CD4-positive, CD25-positive, alpha-beta regulatory T cell (primary cell): ENCODE measurements around the gene EGLN2. TPM values are rescaled to one million over a fixed set of nuclear protein-coding genes. Genes with fewer than 3 reads are reported as not detected.
A peak's percentile ranks its signal among the peaks of the same experiment; 100 is the strongest.

Experiments
- ATAC-seq, 2 donors: fragments of 150-1000 bp; cut with Tn5 transposase; one replicate each; pipeline ENCODE4 v1.10.0; 2021; ENCODE audit warnings: low read depth in 2 of 2, moderate number of reproducible peaks in 2 of 2, moderate library complexity in 1 of 2
- DNase-seq, 3 donors: peaks; one replicate each; pipeline versions ENCODE4 v3.0.0 to v3.0.0-alpha.2; 2012 to 2022; ENCODE audit warnings: mixed read lengths in 1 of 3
- H3K27ac ChIP-seq: one replicate; pipeline ENCODE4 v1.7.0; 2013; ENCODE audit warnings: mild to moderate bottlenecking, low read length; ENCODE audit not compliant: insufficient read depth, poor library complexity, severe bottlenecking
- H3K27me3 ChIP-seq: one replicate; pipeline ENCODE4 v1.7.0; 2013; ENCODE audit warnings: low read length; ENCODE audit not compliant: control insufficient read depth, insufficient read depth
- H3K36me3 ChIP-seq: one replicate; pipeline ENCODE4 v1.7.0; 2013; ENCODE audit warnings: mild to moderate bottlenecking, low read length, moderate library complexity; ENCODE audit not compliant: control insufficient read depth, insufficient read depth
- H3K4me1 ChIP-seq: 2 replicates; pipeline ENCODE4 v1.7.0; 2013; ENCODE audit warnings: mild to moderate bottlenecking, low read length; ENCODE audit not compliant: insufficient read depth, control insufficient read depth, poor library complexity, severe bottlenecking
- H3K4me3 ChIP-seq: one replicate; pipeline ENCODE4 v1.7.0; 2013; ENCODE audit warnings: low read depth, mild to moderate bottlenecking, low read length, moderate library complexity
- H3K9me3 ChIP-seq, 2 experiments: 1 replicate in 1 of 2; 2 replicates in 1 of 2; pipeline ENCODE4 v1.7.0; 2013; ENCODE audit warnings: low read length in 2 of 2, mild to moderate bottlenecking in 1 of 2, moderate library complexity in 1 of 2; ENCODE audit not compliant: control insufficient read depth in 2 of 2
- H3K27ac Mint-ChIP-seq, 3 donors: one replicate each; pipeline ENCODE4 v1.8.0; 2020 to 2022; ENCODE audit warnings: mild to moderate bottlenecking in 3 of 3, mixed read lengths in 3 of 3, moderate library complexity in 2 of 3
- H3K27me3 Mint-ChIP-seq: one replicate; pipeline ENCODE4 v1.8.0; 2022; ENCODE audit warnings: mild to moderate bottlenecking, mixed read lengths
- H3K36me3 Mint-ChIP-seq: one replicate; pipeline ENCODE4 v1.8.0; 2020; ENCODE audit warnings: mixed read lengths
- H3K4me1 Mint-ChIP-seq, 4 donors: one replicate each; pipeline ENCODE4 v1.8.0; 2020 to 2022; ENCODE audit warnings: mixed read lengths in 4 of 4, mild to moderate bottlenecking in 1 of 4
- H3K4me3 Mint-ChIP-seq, 4 donors: one replicate each; pipeline ENCODE4 v1.8.0; 2020 to 2022; ENCODE audit warnings: mild to moderate bottlenecking in 4 of 4, mixed read lengths in 4 of 4, moderate library complexity in 3 of 4
- H3K9me3 Mint-ChIP-seq, 7 donors: one replicate each; pipeline ENCODE4 v1.8.0; 2020 to 2022; ENCODE audit warnings: mixed read lengths in 7 of 7, mild to moderate bottlenecking in 3 of 7, moderate library complexity in 2 of 7
- polyA plus RNA-seq, 4 donors: library from polyadenylated mRNA; unstranded; fragments of 300-500 nt; fragmentation: Illumina TruSeq; gene quantifications; one replicate each; pipeline ENCODE4 v1.2.3, GENCODE V29; 2021
- total RNA-seq: library from RNA; stranded (reverse); gene quantifications from one replicate; pipeline ENCODE4 v1.2.3, GENCODE V29; 2022

EGLN2 gene
- 135 TPM for total RNA-seq
- polyA plus RNA-seq = 100 to 1,000 TPM; 159 to 191 (median 177) TPM

GRCh38 chr19:40798683-40799557 is at the start of gene EGLN2:
Gene EGLN2, plus strand, starts transcription at chr19:40799191. Its CDS starts 1,382 bp downstream, at chr19:40800573.
- peaks cover 6 to 56% (median 30%) of the 10 kb centered on the region in 4 donors for H3K4me1 Mint-ChIP-seq
- Histone ChIP-seq H3K27me3 (no peaks in the 10 kb centered on the region), H3K4me3 (peak within 1 kb of the TSS; percentile 90), H3K27ac (peak within 1 kb of the TSS; percentile 96), H3K4me1 (peaks cover 55% of the 10 kb centered on the region), H3K36me3 (peaks cover 5% of the 10 kb centered on the region), H3K9me3 (no peaks in the 10 kb centered on the region)
- peak within 1 kb of the TSS; percentile 88 to 96 (median 94) for H3K4me3 Mint-ChIP-seq
- no peaks in the 10 kb centered on the region for H3K9me3 Mint-ChIP-seq
- peak within 1 kb of the TSS; percentile 96 to 100 (median 100) for H3K27ac Mint-ChIP-seq
- peaks cover 13% of the 10 kb centered on the region for H3K36me3 Mint-ChIP-seq
- ATAC-seq (peak; percentile 83 to 87), DNase-seq (peak; percentile 100)
- no peaks in the 10 kb centered on the region for H3K27me3 Mint-ChIP-seq

GRCh38 chr19:40750058-40750873 is 48.7 kb upstream of the EGLN2 start, which contains the start of gene ACTMAP:
Gene ACTMAP, minus strand, starts transcription at chr19:40750477. Its CDS starts 674 bp downstream, at chr19:40749803.
- H3K36me3 Mint-ChIP-seq = peaks cover 13% of the 10 kb centered on the region
- Histone ChIP-seq H3K9me3 (no peaks in the 10 kb centered on the region), H3K36me3 (no peaks in the 10 kb centered on the region), H3K4me3 (peak within 1 kb of the TSS; percentile 98), H3K4me1 (peaks cover 51% of the 10 kb centered on the region), H3K27me3 (no peaks in the 10 kb centered on the region), H3K27ac (peak within 1 kb of the TSS; percentile 93)
- no peaks in the 10 kb centered on the region for H3K9me3 Mint-ChIP-seq
- DNase-seq (peak; percentile 99 to 100 (median 100)), ATAC-seq (peak; percentile 90 to 92)
- H3K27me3 Mint-ChIP-seq = no peaks in the 10 kb centered on the region
- peaks cover 4 to 45% (median 24%) of the 10 kb centered on the region in 4 donors for H3K4me1 Mint-ChIP-seq
- H3K27ac Mint-ChIP-seq = peak within 1 kb of the TSS; percentile 98 to 99 (median 99)
- peak within 1 kb of the TSS; percentile 89 to 99 (median 98) for H3K4me3 Mint-ChIP-seq

GRCh38 chr19:40750874-40751537 is 48.0 kb upstream of the EGLN2 start, which contains the start of gene SNRPA:
Gene SNRPA, plus strand, starts transcription at chr19:40751203. Its CDS starts 206 bp downstream, at chr19:40751409.
- H3K27ac ChIP-seq = peak within 1 kb of the TSS; percentile 93
- no peaks in the 10 kb centered on the region for H3K9me3 Mint-ChIP-seq
- peak within 1 kb of the TSS; percentile 89 to 99 (median 98) for H3K4me3 Mint-ChIP-seq
- peaks cover 2% of the 10 kb centered on the region for H3K36me3 ChIP-seq
- DNase-seq (peak; percentile 94 to 99 (median 99)), ATAC-seq (peak; percentile 65)
- no peaks in the 10 kb centered on the region for H3K27me3 ChIP-seq
- no peaks in the 10 kb centered on the region for H3K27me3 Mint-ChIP-seq
- peak within 1 kb of the TSS; percentile 98 to 99 (median 99) for H3K27ac Mint-ChIP-seq
- no peaks in the 10 kb centered on the region for H3K9me3 ChIP-seq
- peaks cover 13% of the 10 kb centered on the region for H3K36me3 Mint-ChIP-seq
- H3K4me3 ChIP-seq = peak within 1 kb of the TSS; percentile 98
- peaks cover 58% of the 10 kb centered on the region for H3K4me1 ChIP-seq
- peaks cover 4 to 52% (median 28%) of the 10 kb centered on the region in 4 donors for H3K4me1 Mint-ChIP-seq

GRCh38 chr19:40752257-40752781 is 46.7 kb upstream of the EGLN2 start:
- Histone ChIP-seq H3K27ac (peak overlapping the region; percentile 93), H3K9me3 (no peaks in the 10 kb centered on the region), H3K4me3 (peak overlapping the region; percentile 98), H3K4me1 (peaks cover 71% of the 10 kb centered on the region), H3K27me3 (no peaks in the 10 kb centered on the region), H3K36me3 (peaks cover 13% of the 10 kb centered on the region)
- Mint-ChIP-seq H3K36me3 (peaks cover 20% of the 10 kb centered on the region), H3K27me3 (no peaks in the 10 kb centered on the region), H3K27ac (peak overlapping the region; percentile 91 to 99 (median 98)), H3K4me1 (peaks cover 11 to 65% (median 35%) of the 10 kb centered on the region in 4 donors), H3K9me3 (no peaks in the 10 kb centered on the region), H3K4me3 (peak overlapping the region; percentile 89 to 99 (median 98))
- DNase-seq (peak in 1 of 3 donors; percentile 33), ATAC-seq (no peak)

GRCh38 chr19:40754611-40755247 is 44.3 kb upstream of the EGLN2 start:
- Mint-ChIP-seq H3K27ac (peak overlapping the region; percentile 62 to 96 (median 88)), H3K36me3 (peaks cover 27% of the 10 kb centered on the region), H3K27me3 (no peaks in the 10 kb centered on the region), H3K9me3 (no peaks in the 10 kb centered on the region), H3K4me1 (peaks cover 14 to 70% (median 38%) of the 10 kb centered on the region in 4 donors), H3K4me3 (peak overlapping the region; percentile 82 to 96 (median 91))
- ATAC-seq (no peak), DNase-seq (peak in 2 of 3 donors; percentile 8 to 64)
- Histone ChIP-seq H3K4me3 (peak overlapping the region; percentile 81), H3K27me3 (no peaks in the 10 kb centered on the region), H3K9me3 (no peaks in the 10 kb centered on the region), H3K36me3 (peaks cover 30% of the 10 kb centered on the region), H3K4me1 (peaks cover 68% of the 10 kb centered on the region), H3K27ac (peak overlapping the region; percentile 52)

- Histone ChIP-seq H3K36me3 (peaks cover 35% of the 10 kb centered on the region), H3K27me3 (no peaks in the 10 kb centered on the region), H3K9me3 (no peaks in the 10 kb centered on the region), H3K4me1 (peaks cover 63% of the 10 kb centered on the region), H3K27ac (peak overlapping the region; percentile 52), H3K4me3 (peak overlapping the region; percentile 81)
- DNase-seq (no peak), ATAC-seq (no peak)
- Mint-ChIP-seq H3K27ac (peak overlapping the region in 2 of 3 donors; percentile 62 to 67), H3K36me3 (peaks cover 31% of the 10 kb centered on the region), H3K4me3 (peak overlapping the region; percentile 82 to 96 (median 91)), H3K4me1 (peaks cover 16 to 68% (median 36%) of the 10 kb centered on the region in 4 donors), H3K9me3 (no peaks in the 10 kb centered on the region), H3K27me3 (no peaks in the 10 kb centered on the region)
Observed at GRCh38 chr19:40755248-40755624, 43.8 kb upstream of the EGLN2 start.
